Measurements from ENCODE around the gene ACSS3. TPM values are rescaled to one million over a fixed set of nuclear protein-coding genes. Genes with fewer than 3 reads are reported as not detected.
A peak's percentile ranks its signal among the peaks of the same experiment; 100 is the strongest.

The ACSS3 gene
- total RNA-seq, 2 donors from 2014 or later = 28.3 to 29.4 TPM

GRCh38 chr12:81083906-81084513, 6.1 kb downstream of the ACSS3 start:
- DNase-seq = peak; percentile 53
- Histone ChIP-seq H3K4me3 (ENCODE audit: low read length) (no peak overlapping the region), H3K9me3 (ENCODE audit: control insufficient read depth, low read length) (no peaks in the 10 kb centered on the region), H3K36me3 (ENCODE audit: control insufficient read depth, insufficient read depth, low read length) (no peaks in the 10 kb centered on the region), H3K4me1 (ENCODE audit: control insufficient read depth, insufficient read depth, low read length) (peaks cover 22% of the 10 kb centered on the region), H3K27me3 (ENCODE audit: control insufficient read depth, insufficient read depth, low read length, poor library complexity, severe bottlenecking) (no peaks in the 10 kb centered on the region), H3K27ac (ENCODE audit: low read depth, low read length) (no peak overlapping the region), H3K9ac (ENCODE audit: extremely low read depth, low read length, poor library complexity, severe bottlenecking) (no peak overlapping the region)
- Mint-ChIP-seq H3K9me3 (no peaks in the 10 kb centered on the region), H3K4me1 (peaks cover 72% of the 10 kb centered on the region), H3K27me3 (ENCODE audit: insufficient read depth) (peaks cover 7% of the 10 kb centered on the region), H3K4me3 (no peak overlapping the region), H3K27ac (no peak overlapping the region), H3K36me3 (ENCODE audit: low read depth) (no peaks in the 10 kb centered on the region)
- WGBS, 2 experiments (ENCODE audit: insufficient coverage in 1 of 2, insufficient read length in 1 of 2) = 84 to 89% methylated on average over 6 to 7 of the region's 7 CpGs
- TF ChIP-seq CTCF (conservative IDR thresholded peaks at IDR 0.05) = no peak

- H3K9me3 Mint-ChIP-seq = no peaks in the 10 kb centered on the region
- Histone ChIP-seq H3K27ac (ENCODE audit: low read depth, low read length) (no peak overlapping the region), H3K4me3 (ENCODE audit: low read length) (peak overlapping the region; percentile 11), H3K36me3 (ENCODE audit: control insufficient read depth, insufficient read depth, low read length) (no peaks in the 10 kb centered on the region), H3K27me3 (ENCODE audit: control insufficient read depth, insufficient read depth, low read length, poor library complexity, severe bottlenecking) (no peaks in the 10 kb centered on the region), H3K9me3 (ENCODE audit: control insufficient read depth, low read length) (no peaks in the 10 kb centered on the region), H3K9ac (ENCODE audit: extremely low read depth, low read length, poor library complexity, severe bottlenecking) (no peak overlapping the region), H3K4me1 (ENCODE audit: control insufficient read depth, insufficient read depth, low read length) (peaks cover 23% of the 10 kb centered on the region)
- TF ChIP-seq CTCF (conservative IDR thresholded peaks at IDR 0.05) = no peak
- peaks cover 72% of the 10 kb centered on the region for H3K4me1 Mint-ChIP-seq
- no peak for DNase-seq
- peak overlapping the region; percentile 4 for H3K27ac Mint-ChIP-seq
- peaks cover 7% of the 10 kb centered on the region for H3K27me3 Mint-ChIP-seq (ENCODE audit: insufficient read depth)
- H3K4me3 Mint-ChIP-seq = no peak overlapping the region
- H3K36me3 Mint-ChIP-seq (ENCODE audit: low read depth) = no peaks in the 10 kb centered on the region
- 82% methylated on average over 1 of the region's 1 CpG; no CpG with 5 or more reads in 1 of the 2 experiments for WGBS, 2 experiments (ENCODE audit: insufficient coverage in 1 of 2, insufficient read length in 1 of 2)
Observed at GRCh38 chr12:81084811-81085350, 7.0 kb downstream of the ACSS3 start.

- Histone ChIP-seq H3K27me3 (ENCODE audit: control insufficient read depth, insufficient read depth, low read length, poor library complexity, severe bottlenecking) (no peaks in the 10 kb centered on the region), H3K4me3 (ENCODE audit: low read length) (no peak overlapping the region), H3K36me3 (ENCODE audit: control insufficient read depth, insufficient read depth, low read length) (no peaks in the 10 kb centered on the region), H3K9ac (ENCODE audit: extremely low read depth, low read length, poor library complexity, severe bottlenecking) (no peak overlapping the region), H3K4me1 (ENCODE audit: control insufficient read depth, insufficient read depth, low read length) (peaks cover 25% of the 10 kb centered on the region), H3K27ac (ENCODE audit: low read depth, low read length) (no peak overlapping the region), H3K9me3 (ENCODE audit: control insufficient read depth, low read length) (no peaks in the 10 kb centered on the region)
- TF ChIP-seq CTCF (conservative IDR thresholded peaks at IDR 0.05) = no peak
- WGBS, 2 experiments (ENCODE audit: insufficient coverage in 1 of 2, insufficient read length in 1 of 2) = 73% methylated on average over 1 of the region's 2 CpGs; no CpG with 5 or more reads in 1 of the 2 experiments
- Mint-ChIP-seq H3K27ac (no peak overlapping the region), H3K9me3 (no peaks in the 10 kb centered on the region), H3K36me3 (ENCODE audit: low read depth) (no peaks in the 10 kb centered on the region), H3K4me3 (no peak overlapping the region), H3K4me1 (peaks cover 68% of the 10 kb centered on the region), H3K27me3 (ENCODE audit: insufficient read depth) (peaks cover 7% of the 10 kb centered on the region)
- no peak for DNase-seq
Observed at GRCh38 chr12:81085832-81086231, 8.0 kb downstream of the ACSS3 start.

All from endodermal cell (in vitro differentiated cells).